A673 (cell line): ENCODE results near the gene RASGEF1C. TPM values are rescaled to one million over a fixed set of nuclear protein-coding genes. Genes with fewer than 3 reads are reported as not detected.
A peak's percentile ranks its signal among the peaks of the same experiment; 100 is the strongest.

Source experiments
- BruUV-seq: library from RNA; stranded (reverse); fragments of 400-500 nt; replicated peaks from 2 replicates; lab custom pipeline; 2021; lab: Mats Ljungman, UMichigan
- CTCF ChIA-PET: fragments of 300-600 bp; sonication (Branson Sonifier 250); formaldehyde crosslinking; loops from one replicate; lab custom pipeline; 2022; ENCODE audit warnings: antibody characterized with exemption; lab: Charles Lee
- POLR2A ChIA-PET: fragments of 300-600 bp; sonication (Branson Sonifier 250); formaldehyde crosslinking; loops from one replicate; lab custom pipeline; 2022; ENCODE audit warnings: antibody characterized with exemption; ENCODE audit not compliant: low non-redundant PET; lab: Charles Lee
- DNase-seq: peaks from one replicate; pipeline ENCODE4 v3.0.0-alpha.2; 2015; ENCODE audit warnings: low spot score
- H3K27ac ChIP-seq: fragments of 200-600 bp; sonication (generic); 2 replicates; pipeline ENCODE4 v1.5.1; 2016; ENCODE audit warnings: mixed run types, low read depth, mild to moderate bottlenecking, mixed read lengths, antibody characterized with exemption, low read length; ENCODE audit not compliant: poor library complexity, severe bottlenecking
- H3K27me3 ChIP-seq: fragments of 200-600 bp; sonication (generic); replicated peaks from 2 replicates; pipeline ENCODE4 v1.6.1; 2017; ENCODE audit warnings: mixed run types, low read depth, mild to moderate bottlenecking, mixed read lengths, antibody characterized with exemption, low read length; ENCODE audit not compliant: insufficient read depth, poor library complexity
- H3K36me3 ChIP-seq: fragments of 200-600 bp; sonication (generic); 2 replicates; pipeline ENCODE4 v1.6.1; 2016; ENCODE audit warnings: mixed run types, mild to moderate bottlenecking, mixed read lengths, antibody characterized with exemption, low read length; ENCODE audit not compliant: insufficient read depth, poor library complexity, severe bottlenecking
- H3K4me1 ChIP-seq: fragments of 200-600 bp; sonication (generic); 2 replicates; pipeline ENCODE4 v1.6.1; 2017; ENCODE audit warnings: mixed run types, mild to moderate bottlenecking, mixed read lengths, antibody characterized with exemption, low read length; ENCODE audit not compliant: insufficient read depth, poor library complexity, severe bottlenecking
- H3K4me3 ChIP-seq: fragments of 200-600 bp; sonication (generic); 2 replicates; pipeline ENCODE4 v1.5.1; 2016; ENCODE audit warnings: low read depth, mixed run types, mild to moderate bottlenecking, mixed read lengths, low read length; ENCODE audit not compliant: poor library complexity, severe bottlenecking
- H3K9me3 ChIP-seq: fragments of 200-600 bp; sonication (generic); 2 replicates; pipeline ENCODE4 v1.6.1; 2016; ENCODE audit warnings: mixed run types, low read depth, mild to moderate bottlenecking, mixed read lengths, antibody characterized with exemption, low read length; ENCODE audit not compliant: poor library complexity, severe bottlenecking
- CTCF ChIP-seq: fragments of 300-800, 200-600 bp; sonication (generic); conservative IDR thresholded peaks from 2 replicates; pipeline ENCODE4 v1.5.1; 2017; ENCODE audit warnings: low read depth, mild to moderate bottlenecking, antibody characterized with exemption, low read length, moderate library complexity, mixed read lengths
- EZH2 ChIP-seq: fragments of 200-600 bp; sonication (generic); IDR thresholded peaks from 2 replicates; pipeline ENCODE4 v1.6.1; 2017; ENCODE audit warnings: borderline replicate concordance, low read depth, mild to moderate bottlenecking, mixed read lengths, antibody characterized with exemption, low read length; ENCODE audit not compliant: poor library complexity, severe bottlenecking
- intact Hi-C: fragments of 100-400 bp; cut with micrococcal nuclease; formaldehyde crosslinking; loops from one replicate; pipeline ENCODE4 v1.10.0; 2022; ENCODE audit not compliant: unreplicated experiment
- total RNA-seq: library from RNA; stranded (reverse); gene quantifications from 2 replicates; pipeline ENCODE4 v1.2.3, GENCODE V29; 2021

The RASGEF1C gene
- total RNA-seq, 1 experiment from 2014 or later: not detected

- Histone ChIP-seq H3K9me3 (peaks cover 7% of the 10 kb centered on the region), H3K4me3 (no peak overlapping the region), H3K27ac (no peak overlapping the region), H3K36me3 (no peaks in the 10 kb centered on the region), H3K27me3 (no peaks in the 10 kb centered on the region), H3K4me1 (peaks cover 7% of the 10 kb centered on the region)
- intact Hi-C loops: no loop called here
- BruUV-seq: no TSS peak
- CTCF ChIA-PET: no interaction called here
- no peak for DNase-seq
- POLR2A ChIA-PET: no interaction called here
- no peak for TF ChIP-seq EZH2
- TF ChIP-seq CTCF: no peak
Observed at GRCh38 chr5:180074462-180074861, 134.5 kb downstream of the RASGEF1C start.

GRCh38 chr5:180072556-180072955 lies 136.5 kb downstream of the RASGEF1C start:
- ChIA-PET CTCF (no interaction called here), POLR2A (interaction anchor here (0.6 kb wide), 1 partner anchor 14 kb away, joined by 16 read pairs; no protein-coding TSS in a partner anchor)
- no TSS peak for BruUV-seq
- Histone ChIP-seq H3K4me1 (peaks cover 25% of the 10 kb centered on the region), H3K36me3 (no peaks in the 10 kb centered on the region), H3K27me3 (no peaks in the 10 kb centered on the region), H3K9me3 (peaks cover 7% of the 10 kb centered on the region), H3K27ac (no peak overlapping the region), H3K4me3 (no peak overlapping the region)
- no peak for TF ChIP-seq CTCF
- no peak for TF ChIP-seq EZH2
- intact Hi-C loops: no loop called here
- no peak for DNase-seq

- H3K27me3 ChIP-seq: no peaks in the 10 kb centered on the region
- peaks cover 27% of the 10 kb centered on the region for H3K4me1 ChIP-seq
- H3K4me3 ChIP-seq: peak overlapping the region; percentile 70
- no peak for DNase-seq
- no peaks in the 10 kb centered on the region for H3K36me3 ChIP-seq
- peaks cover 7% of the 10 kb centered on the region for H3K9me3 ChIP-seq
- peak overlapping the region; percentile 82 for H3K27ac ChIP-seq
- ChIA-PET CTCF (no interaction called here), POLR2A (no interaction called here)
- intact Hi-C loops: no loop called here
- no peak for TF ChIP-seq CTCF
- TF ChIP-seq EZH2: no peak
- BruUV-seq: no TSS peak
Observed at GRCh38 chr5:180072256-180072548, 136.8 kb downstream of the RASGEF1C start.
